Muscle of leg (tissue), 11 donors: Measurements from ENCODE around the gene HSFX4. TPM values are rescaled to one million over a fixed set of nuclear protein-coding genes. Genes with fewer than 3 reads are reported as not detected.
A peak's percentile ranks its signal among the peaks of the same experiment; 100 is the strongest.
"Not testable (repeated sequence)": the region's sequence is repeated elsewhere in the genome, so short reads cannot be mapped to it uniquely, and the experiment has no call there.

Source experiments
- DNase-seq: peaks from one replicate; pipeline ENCODE4 v3.0.0; 2013
- H3K27ac ChIP-seq: one replicate; pipeline ENCODE4 v1.5.1; 2013; ENCODE audit warnings: mild to moderate bottlenecking, low read length, control low read depth
- H3K27me3 ChIP-seq: one replicate; pipeline ENCODE4 v1.6.1; 2013; ENCODE audit warnings: low read length; ENCODE audit not compliant: control insufficient read depth, insufficient read depth
- H3K36me3 ChIP-seq: one replicate; pipeline ENCODE4 v1.6.1; 2013; ENCODE audit warnings: low read length; ENCODE audit not compliant: control insufficient read depth, insufficient read depth
- H3K4me1 ChIP-seq: one replicate; pipeline ENCODE4 v1.6.1; 2013; ENCODE audit warnings: low read length; ENCODE audit not compliant: control insufficient read depth, insufficient read depth
- H3K4me3 ChIP-seq: one replicate; pipeline ENCODE4 v1.5.1; 2013; ENCODE audit warnings: low read length, control low read depth
- H3K9me3 ChIP-seq: replicated peaks from 2 replicates; pipeline ENCODE4 v1.6.1; 2013; ENCODE audit warnings: low read depth, low read length; ENCODE audit not compliant: control insufficient read depth
- WGBS: methylation state at CpG from one replicate; pipeline ENCODE4 v1.1.5; 2013; ENCODE audit warnings: missing lambda C conversion rate; ENCODE audit not compliant: insufficient coverage; 5-methylcytosine and 5-hydroxymethylcytosine counted together
- polyA plus RNA-seq, 8 donors: library from polyadenylated mRNA; unstranded; fragments of 120-200 nt; gene quantifications; one replicate each; pipeline versions ENCODE4 v1.2.1 to v1.2.3, GENCODE V29; 2013; ENCODE audit warnings: inconsistent platforms in 1 of 8, low replicate concordance in 1 of 8; ENCODE audit not compliant: insufficient read length in 8 of 8, insufficient read depth in 1 of 8
- total RNA-seq: library from RNA; stranded (reverse); fragments of 120-200 nt; gene quantifications from one replicate; pipeline ENCODE4 v1.2.4, GENCODE V29; 2013

Gene HSFX4
- total and polyA plus RNA-seq, 9 donors, result 0.39 to 2.3 (median 0.79) TPM; not detected in 1

- whole genome bisulfite sequencing, result no CpG with 5 or more reads among the region's 3 CpGs
Observed at GRCh38 chrX:149946932-149947331, 17.6 kb downstream of the HSFX4 start.

DNA sequence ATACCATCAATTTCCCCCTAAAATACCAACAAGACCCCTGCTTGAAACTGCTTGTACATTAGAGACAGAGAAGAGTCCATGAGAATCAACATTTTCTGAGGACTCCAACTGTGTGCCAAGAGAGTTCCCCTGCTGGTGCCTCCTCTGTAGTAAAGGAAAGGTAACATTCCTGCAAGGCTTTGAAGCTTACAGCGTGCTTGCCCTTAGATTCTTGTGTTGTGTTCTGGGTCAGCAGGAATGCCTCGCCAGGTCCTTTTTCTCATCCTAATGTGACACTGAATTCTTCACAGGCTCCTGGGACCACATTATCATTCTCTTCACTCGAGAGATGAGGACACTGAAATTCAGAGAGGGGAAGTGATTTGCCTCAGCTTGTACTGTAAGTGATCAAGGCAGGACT, 18.6 kb downstream of the HSFX4 start:
- DNase-seq, result no peak
- WGBS, result no CpG with 5 or more reads among the region's 3 CpGs
- Histone ChIP-seq H3K4me3 (no peak overlapping the region), H3K27me3 (peaks cover 2% of the 10 kb centered on the region), H3K9me3 (no peaks in the 10 kb centered on the region), H3K4me1 (no peaks in the 10 kb centered on the region), H3K27ac (no peak overlapping the region), H3K36me3 (peaks cover 12% of the 10 kb centered on the region)

More at GRCh38 chrX:149946932-149947331, 17.6 kb downstream of the HSFX4 start:
- not testable (repeated sequence) for H3K9me3 ChIP-seq, H3K27ac ChIP-seq, DNase-seq, H3K4me3 ChIP-seq, H3K27me3 ChIP-seq, H3K4me1 ChIP-seq
- H3K36me3 ChIP-seq, result peaks cover 12% of the 10 kb centered on the region

GRCh38 chrX:149949743-149950436, 20.5 kb downstream of the HSFX4 start:
- Histone ChIP-seq H3K36me3 (peaks cover 8% of the 10 kb centered on the region), H3K4me1 (no peaks in the 10 kb centered on the region), H3K27ac (no peak overlapping the region), H3K4me3 (no peak overlapping the region), H3K9me3 (no peaks in the 10 kb centered on the region), H3K27me3 (no peaks in the 10 kb centered on the region)
- 62% methylated on average over 4 of the region's 6 CpGs for WGBS
- no peak for DNase-seq

DNA sequence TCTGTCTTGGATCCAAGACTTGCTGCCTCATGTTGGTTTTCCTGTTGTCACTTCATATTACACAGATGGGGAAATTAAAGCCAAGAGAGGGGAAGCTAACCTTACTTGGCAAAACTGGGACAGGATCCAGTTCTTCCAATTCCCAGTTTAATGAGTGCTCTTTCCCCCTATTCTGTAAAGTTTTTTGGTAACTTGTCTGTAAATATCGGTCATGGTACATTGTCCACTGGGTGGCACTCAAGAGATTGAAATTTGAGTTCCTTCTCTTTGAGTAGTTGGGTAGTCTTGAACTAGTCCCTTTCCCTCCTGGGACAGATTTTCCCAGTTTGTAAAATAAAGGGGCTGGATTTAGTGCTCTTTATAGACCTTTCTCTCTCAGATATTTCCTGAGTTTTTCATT, 21.3 kb downstream of the HSFX4 start:
- Histone ChIP-seq H3K27ac (no peak overlapping the region), H3K36me3 (peaks cover 8% of the 10 kb centered on the region), H3K27me3 (no peaks in the 10 kb centered on the region), H3K9me3 (no peaks in the 10 kb centered on the region), H3K4me1 (no peaks in the 10 kb centered on the region), H3K4me3 (no peak overlapping the region)
- WGBS, result no CpG with 5 or more reads among the region's 1 CpG
- DNase-seq, result peak; percentile 53

DNA sequence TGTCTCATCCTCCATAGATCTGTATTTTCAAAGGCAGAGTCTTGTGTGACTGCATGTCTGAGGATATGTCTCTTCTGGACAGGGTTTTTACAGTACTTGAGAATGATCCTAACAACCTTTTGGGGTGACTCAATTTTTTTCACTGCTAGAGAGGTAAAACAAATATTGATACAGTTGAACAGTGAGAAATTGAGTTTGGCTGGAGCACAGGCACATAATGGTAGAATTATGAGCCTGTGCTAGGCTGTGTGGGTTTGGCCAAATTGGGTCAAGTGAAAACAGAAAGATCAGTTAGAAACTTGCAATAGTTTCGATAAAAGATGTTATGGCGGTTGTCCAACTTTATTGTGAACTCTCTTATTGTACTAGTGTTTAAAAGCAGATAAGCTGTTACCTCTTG, 32.2 kb downstream of the HSFX4 start:
- no peak for DNase-seq
- no CpG with 5 or more reads among the region's 2 CpGs for WGBS

GRCh38 chrX:149962010-149962409, 32.6 kb downstream of the HSFX4 start:
- H3K36me3 ChIP-seq, result no peaks in the 10 kb centered on the region
- H3K27me3 ChIP-seq, result no peaks in the 10 kb centered on the region
- H3K27ac ChIP-seq, result no peak overlapping the region
- no peaks in the 10 kb centered on the region for H3K9me3 ChIP-seq
- H3K4me3 ChIP-seq, result no peak overlapping the region
- H3K4me1 ChIP-seq, result no peaks in the 10 kb centered on the region
- no peak for DNase-seq

More for the DNA sequence above, 32.2 kb downstream of the HSFX4 start:
- H3K36me3 ChIP-seq, result no peaks in the 10 kb centered on the region
- no peak overlapping the region for H3K4me3 ChIP-seq
- H3K4me1 ChIP-seq, result no peaks in the 10 kb centered on the region
- H3K27me3 ChIP-seq, result no peaks in the 10 kb centered on the region
- H3K27ac ChIP-seq, result no peak overlapping the region
- no peaks in the 10 kb centered on the region for H3K9me3 ChIP-seq

DNA sequence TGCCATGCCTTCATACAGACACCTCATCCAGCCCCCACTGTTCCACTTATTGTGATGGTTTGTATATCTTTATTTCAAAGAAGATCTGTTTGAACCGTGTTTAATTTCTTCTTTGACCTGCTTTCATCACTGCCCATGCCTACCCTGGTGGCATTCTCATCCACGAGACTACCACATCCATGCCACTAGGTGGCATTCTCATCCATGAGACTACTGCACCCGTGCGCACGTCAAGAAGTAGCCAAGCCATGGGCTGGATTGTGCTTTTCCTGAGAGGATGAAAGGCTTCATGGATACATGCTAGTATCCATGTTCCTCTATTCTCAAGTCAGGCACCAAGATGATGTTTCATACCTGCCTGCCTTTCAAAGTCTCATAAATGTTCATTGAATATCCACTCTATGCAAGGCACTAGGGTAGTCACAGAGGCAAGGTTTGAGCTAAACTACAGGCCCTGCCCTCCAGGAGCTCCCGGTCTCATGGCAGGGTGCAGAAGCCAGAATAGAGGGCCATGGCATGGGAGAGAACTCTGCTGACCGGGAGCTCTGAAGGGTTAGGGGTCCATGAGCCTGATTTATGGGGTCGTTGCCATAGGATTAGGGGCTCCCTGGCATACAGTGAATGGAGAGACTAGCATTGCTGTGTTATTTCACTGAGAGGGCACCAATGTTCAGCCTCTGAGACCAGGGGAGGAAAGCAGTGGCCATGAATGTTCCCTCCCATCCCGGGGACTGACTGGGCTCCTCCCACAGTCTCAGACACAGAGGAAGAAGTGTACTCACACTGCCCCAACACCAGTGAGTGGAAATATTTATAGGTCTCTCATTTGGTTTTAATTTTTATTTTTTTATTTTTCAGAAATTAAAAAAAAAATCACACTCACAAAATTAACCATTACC, 33.7 kb downstream of the HSFX4 start:
- WGBS, result 28% methylated on average over 6 of the region's 9 CpGs
- no peak overlapping the region for H3K4me3 ChIP-seq
- H3K27me3 ChIP-seq, result no peaks in the 10 kb centered on the region
- no peaks in the 10 kb centered on the region for H3K36me3 ChIP-seq
- H3K27ac ChIP-seq, result no peak overlapping the region
- H3K4me1 ChIP-seq, result no peaks in the 10 kb centered on the region
- peak; percentile 75 for DNase-seq
- no peaks in the 10 kb centered on the region for H3K9me3 ChIP-seq

GRCh38 chrX:149979126-149979644, 49.8 kb downstream of the HSFX4 start:
- DNase-seq, result peak; percentile 49
- no CpG with 5 or more reads among the region's 3 CpGs for WGBS
- Histone ChIP-seq H3K27me3 (peaks cover 3% of the 10 kb centered on the region), H3K4me1 (peaks cover 17% of the 10 kb centered on the region), H3K9me3 (no peaks in the 10 kb centered on the region), H3K36me3 (no peaks in the 10 kb centered on the region), H3K4me3 (no peak overlapping the region), H3K27ac (no peak overlapping the region)
